HL-60 (cell line): Measurements from ENCODE around the gene TRAF7.

Experiments
- DNase-seq, 2 experiments: peaks; one replicate each; pipeline ENCODE4 v3.0.0-alpha.2; 2010 to 2020; ENCODE audit warnings: low read depth in 1 of 2, low spot score in 1 of 2
- H3K27ac ChIP-seq: fragments of 250-450 bp; sonication (Bioruptor Pico); replicated peaks from 2 replicates; pipeline ENCODE4 v1.5.1; 2020; ENCODE audit warnings: mild to moderate bottlenecking, moderate library complexity
- H3K27me3 ChIP-seq: fragments of 250-450 bp; sonication (Bioruptor Pico); 2 replicates; pipeline ENCODE4 v1.5.1; 2021; ENCODE audit warnings: mild to moderate bottlenecking, moderate library complexity; ENCODE audit not compliant: insufficient read depth, poor library complexity, severe bottlenecking
- H3K4me3 ChIP-seq: replicated peaks from 2 replicates; pipeline ENCODE4 v1.5.1; 2011; ENCODE audit warnings: mild to moderate bottlenecking, control low read depth, low read length; ENCODE audit not compliant: insufficient read depth
- GABPA ChIP-seq: IDR thresholded peaks from 2 replicates; pipeline ENCODE4 v1.6.1; 2012; ENCODE audit warnings: low read depth
- POLR2AphosphoS5 ChIP-seq: IDR thresholded peaks from 2 replicates; pipeline ENCODE4 v1.6.1; 2012; ENCODE audit warnings: low read depth
- SPI1 ChIP-seq: IDR thresholded peaks from 2 replicates; pipeline ENCODE4 v1.6.1; 2012; ENCODE audit warnings: low read depth, mild to moderate bottlenecking, borderline replicate concordance
- TF ChIP-seq, protein P1 (sequence below): IDR thresholded peaks from 2 replicates; pipeline ENCODE4 v1.6.1; 2012; ENCODE audit warnings: low read depth; ENCODE audit not compliant: insufficient replicate concordance
- TF ChIP-seq, protein P2 (sequence below): IDR thresholded peaks from one replicate; pipeline ENCODE4 v1.5.1; 2011; ENCODE audit warnings: low read length, control low read depth, inconsistent platforms; ENCODE audit not compliant: insufficient read depth

TRAF7 gene

DNA sequence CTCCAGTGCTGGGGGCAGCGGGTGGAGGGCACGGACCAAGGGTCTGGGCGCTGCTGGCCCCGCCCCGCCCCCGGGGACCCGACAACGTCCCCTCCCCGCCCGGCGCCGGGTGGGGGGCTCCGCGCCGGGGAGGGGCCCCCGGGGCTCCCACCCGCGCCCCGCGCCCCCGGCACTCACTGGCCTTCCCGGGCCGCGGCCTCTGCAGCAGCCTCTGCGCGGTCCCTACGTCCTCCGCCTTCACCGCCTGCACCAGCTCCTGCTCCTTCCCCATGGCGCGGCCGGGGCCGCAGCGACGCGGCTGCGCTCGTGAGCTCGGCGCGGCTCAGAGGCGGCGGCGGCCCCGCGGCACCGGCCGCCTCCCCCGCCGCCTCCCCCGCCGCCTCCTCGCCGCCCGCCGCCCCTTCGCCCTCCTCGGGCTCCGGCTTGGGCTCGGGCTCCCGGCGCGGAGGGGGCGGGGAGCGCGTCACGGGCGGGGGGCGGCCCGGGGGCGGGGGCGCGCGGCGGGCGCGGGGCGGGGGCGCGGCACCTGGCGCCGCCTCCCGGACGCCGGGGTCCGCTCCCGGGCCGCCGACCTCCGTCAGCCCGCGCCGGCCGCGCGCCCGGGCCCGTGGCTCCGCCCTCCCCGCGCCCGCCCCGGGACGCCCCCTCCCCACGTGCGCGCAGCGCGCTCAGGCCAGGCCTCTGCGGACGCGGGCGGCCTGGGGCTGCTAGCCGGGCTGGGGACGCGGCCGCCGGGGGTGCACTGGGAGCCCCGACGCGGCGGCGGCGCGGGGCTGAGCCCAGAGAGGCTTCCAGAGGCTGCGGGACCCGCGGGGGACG lies 40.8 kb downstream of the TRAF7 start, which contains the start of gene CASKIN1:
Gene CASKIN1, minus strand, starts transcription at position 444 of the 819 bp plus-strand sequence. Its CDS starts 173 bp downstream, at position 271.
- DNase-seq: peak in 1 of 2 experiments; percentile 33
- TF ChIP-seq SPI1 (no peak), POLR2AphosphoS5 (no peak), GABPA (no peak)
- TF ChIP-seq, protein P1, sequence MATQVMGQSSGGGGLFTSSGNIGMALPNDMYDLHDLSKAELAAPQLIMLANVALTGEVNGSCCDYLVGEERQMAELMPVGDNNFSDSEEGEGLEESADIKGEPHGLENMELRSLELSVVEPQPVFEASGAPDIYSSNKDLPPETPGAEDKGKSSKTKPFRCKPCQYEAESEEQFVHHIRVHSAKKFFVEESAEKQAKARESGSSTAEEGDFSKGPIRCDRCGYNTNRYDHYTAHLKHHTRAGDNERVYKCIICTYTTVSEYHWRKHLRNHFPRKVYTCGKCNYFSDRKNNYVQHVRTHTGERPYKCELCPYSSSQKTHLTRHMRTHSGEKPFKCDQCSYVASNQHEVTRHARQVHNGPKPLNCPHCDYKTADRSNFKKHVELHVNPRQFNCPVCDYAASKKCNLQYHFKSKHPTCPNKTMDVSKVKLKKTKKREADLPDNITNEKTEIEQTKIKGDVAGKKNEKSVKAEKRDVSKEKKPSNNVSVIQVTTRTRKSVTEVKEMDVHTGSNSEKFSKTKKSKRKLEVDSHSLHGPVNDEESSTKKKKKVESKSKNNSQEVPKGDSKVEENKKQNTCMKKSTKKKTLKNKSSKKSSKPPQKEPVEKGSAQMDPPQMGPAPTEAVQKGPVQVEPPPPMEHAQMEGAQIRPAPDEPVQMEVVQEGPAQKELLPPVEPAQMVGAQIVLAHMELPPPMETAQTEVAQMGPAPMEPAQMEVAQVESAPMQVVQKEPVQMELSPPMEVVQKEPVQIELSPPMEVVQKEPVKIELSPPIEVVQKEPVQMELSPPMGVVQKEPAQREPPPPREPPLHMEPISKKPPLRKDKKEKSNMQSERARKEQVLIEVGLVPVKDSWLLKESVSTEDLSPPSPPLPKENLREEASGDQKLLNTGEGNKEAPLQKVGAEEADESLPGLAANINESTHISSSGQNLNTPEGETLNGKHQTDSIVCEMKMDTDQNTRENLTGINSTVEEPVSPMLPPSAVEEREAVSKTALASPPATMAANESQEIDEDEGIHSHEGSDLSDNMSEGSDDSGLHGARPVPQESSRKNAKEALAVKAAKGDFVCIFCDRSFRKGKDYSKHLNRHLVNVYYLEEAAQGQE: no peak
- TF ChIP-seq, protein P2, sequence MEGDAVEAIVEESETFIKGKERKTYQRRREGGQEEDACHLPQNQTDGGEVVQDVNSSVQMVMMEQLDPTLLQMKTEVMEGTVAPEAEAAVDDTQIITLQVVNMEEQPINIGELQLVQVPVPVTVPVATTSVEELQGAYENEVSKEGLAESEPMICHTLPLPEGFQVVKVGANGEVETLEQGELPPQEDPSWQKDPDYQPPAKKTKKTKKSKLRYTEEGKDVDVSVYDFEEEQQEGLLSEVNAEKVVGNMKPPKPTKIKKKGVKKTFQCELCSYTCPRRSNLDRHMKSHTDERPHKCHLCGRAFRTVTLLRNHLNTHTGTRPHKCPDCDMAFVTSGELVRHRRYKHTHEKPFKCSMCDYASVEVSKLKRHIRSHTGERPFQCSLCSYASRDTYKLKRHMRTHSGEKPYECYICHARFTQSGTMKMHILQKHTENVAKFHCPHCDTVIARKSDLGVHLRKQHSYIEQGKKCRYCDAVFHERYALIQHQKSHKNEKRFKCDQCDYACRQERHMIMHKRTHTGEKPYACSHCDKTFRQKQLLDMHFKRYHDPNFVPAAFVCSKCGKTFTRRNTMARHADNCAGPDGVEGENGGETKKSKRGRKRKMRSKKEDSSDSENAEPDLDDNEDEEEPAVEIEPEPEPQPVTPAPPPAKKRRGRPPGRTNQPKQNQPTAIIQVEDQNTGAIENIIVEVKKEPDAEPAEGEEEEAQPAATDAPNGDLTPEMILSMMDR: no peak
- Histone ChIP-seq H3K27ac (no peak within 1 kb of the TSS), H3K27me3 (peaks cover 35% of the 10 kb centered on the region), H3K4me3 (peak within 1 kb of the TSS; percentile 8; the same call in 1 of the 2 replicates)

DNA sequence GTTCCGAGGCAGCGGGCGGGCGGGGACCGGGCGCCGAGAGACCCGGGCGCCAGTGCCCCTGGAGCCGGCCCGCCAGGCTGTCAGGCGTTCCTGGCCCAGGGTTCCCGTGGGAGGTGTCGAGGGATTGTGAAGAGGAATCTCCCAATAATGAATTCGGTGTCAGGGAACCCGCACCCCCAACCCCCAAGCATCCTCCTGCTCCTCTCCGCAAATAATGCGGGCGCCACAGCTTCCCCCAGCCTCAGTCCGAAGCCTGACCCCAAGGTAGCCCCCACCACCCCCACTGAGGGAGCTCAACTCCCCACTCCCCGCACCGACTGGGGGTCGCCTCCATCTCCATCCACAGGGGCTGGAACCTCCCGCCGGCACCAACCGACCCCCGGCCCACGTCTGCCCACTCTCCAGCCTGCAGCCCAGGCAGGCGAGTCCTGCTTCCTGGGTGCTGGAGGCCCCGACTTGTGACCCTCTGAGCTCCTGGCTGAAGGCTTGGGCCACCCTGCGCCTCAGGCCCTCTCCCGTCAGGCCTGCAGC lies 41.5 kb downstream of the TRAF7 start:
- no peak for DNase-seq
- no peak overlapping the region for H3K27ac ChIP-seq
- peaks cover 35% of the 10 kb centered on the region for H3K27me3 ChIP-seq
- no peak overlapping the region for H3K4me3 ChIP-seq
- TF ChIP-seq, protein P1: no peak
- TF ChIP-seq, protein P2: no peak
- TF ChIP-seq GABPA (no peak), SPI1 (no peak), POLR2AphosphoS5 (no peak)

DNA sequence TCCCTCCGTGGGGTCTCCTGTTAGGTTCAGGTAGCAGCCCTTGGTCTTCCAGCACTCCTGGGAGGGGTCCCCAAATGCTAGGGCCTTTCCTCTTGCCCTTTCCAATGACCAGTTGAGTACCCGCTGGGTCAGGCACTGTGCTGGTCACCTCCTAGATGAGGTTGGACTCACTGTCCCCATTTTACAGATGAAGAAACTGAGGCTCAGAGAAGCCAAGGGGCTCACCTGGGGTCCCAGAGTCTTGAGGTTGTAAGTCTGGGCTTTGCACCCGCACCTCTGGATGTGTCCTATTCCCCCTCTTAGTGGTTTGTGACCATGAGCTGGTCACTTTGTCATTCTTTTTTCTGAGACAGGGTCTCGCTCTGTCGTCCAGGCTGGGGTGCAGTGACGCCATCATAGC lies 42.2 kb downstream of the TRAF7 start:
- H3K4me3 ChIP-seq: no peak overlapping the region
- TF ChIP-seq POLR2AphosphoS5 (no peak), GABPA (no peak), SPI1 (no peak)
- TF ChIP-seq, protein P2: no peak
- TF ChIP-seq, protein P1: no peak
- peaks cover 35% of the 10 kb centered on the region for H3K27me3 ChIP-seq

More for the DNA sequence above, 42.2 kb downstream of the TRAF7 start:
- no peak for DNase-seq
- H3K27ac ChIP-seq: no peak overlapping the region
